ENCODE measurements around the gene STEAP1B.
"Not testable (repeated sequence)": the region's sequence is repeated elsewhere in the genome, so short reads cannot be mapped to it uniquely, and the experiment has no call there.

STEAP1B gene

DNA sequence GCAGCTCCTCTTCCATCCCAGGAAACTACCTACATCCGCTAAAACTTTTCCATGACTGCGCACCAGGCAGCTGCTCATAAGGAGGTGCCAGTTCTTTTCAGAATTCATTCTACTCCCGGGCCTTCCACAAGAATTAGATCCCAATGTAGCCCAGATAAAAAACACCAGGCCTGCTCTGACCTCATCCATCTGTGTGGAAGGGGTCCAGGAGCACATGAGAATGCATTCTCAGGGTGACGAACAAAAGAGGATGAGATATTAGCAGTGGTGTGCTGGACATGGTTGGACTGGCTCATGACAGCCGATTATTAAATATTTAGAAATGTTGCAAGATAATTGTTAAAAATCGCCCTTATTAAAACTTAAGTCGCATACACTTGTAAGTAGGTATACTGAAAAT, 43.2 kb upstream of the STEAP1B start:
- H3K4me3 ChIP-seq (replicated peaks; ENCODE audit: low read depth, low read length): no peak overlapping the region
- DNase-seq (ENCODE audit: extremely low read depth, low read depth): no peak
- TF ChIP-seq, protein P1, sequence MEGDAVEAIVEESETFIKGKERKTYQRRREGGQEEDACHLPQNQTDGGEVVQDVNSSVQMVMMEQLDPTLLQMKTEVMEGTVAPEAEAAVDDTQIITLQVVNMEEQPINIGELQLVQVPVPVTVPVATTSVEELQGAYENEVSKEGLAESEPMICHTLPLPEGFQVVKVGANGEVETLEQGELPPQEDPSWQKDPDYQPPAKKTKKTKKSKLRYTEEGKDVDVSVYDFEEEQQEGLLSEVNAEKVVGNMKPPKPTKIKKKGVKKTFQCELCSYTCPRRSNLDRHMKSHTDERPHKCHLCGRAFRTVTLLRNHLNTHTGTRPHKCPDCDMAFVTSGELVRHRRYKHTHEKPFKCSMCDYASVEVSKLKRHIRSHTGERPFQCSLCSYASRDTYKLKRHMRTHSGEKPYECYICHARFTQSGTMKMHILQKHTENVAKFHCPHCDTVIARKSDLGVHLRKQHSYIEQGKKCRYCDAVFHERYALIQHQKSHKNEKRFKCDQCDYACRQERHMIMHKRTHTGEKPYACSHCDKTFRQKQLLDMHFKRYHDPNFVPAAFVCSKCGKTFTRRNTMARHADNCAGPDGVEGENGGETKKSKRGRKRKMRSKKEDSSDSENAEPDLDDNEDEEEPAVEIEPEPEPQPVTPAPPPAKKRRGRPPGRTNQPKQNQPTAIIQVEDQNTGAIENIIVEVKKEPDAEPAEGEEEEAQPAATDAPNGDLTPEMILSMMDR (IDR thresholded peaks at IDR 0.05; ENCODE audit: low read depth, low read length, missing control alignments): no peak

GRCh38 chr7:22542669-22543068, 42.7 kb upstream of the STEAP1B start:
- no peak for DNase-seq (ENCODE audit: extremely low read depth, low read depth)
- H3K4me3 ChIP-seq (replicated peaks; ENCODE audit: low read depth, low read length): no peak overlapping the region
- TF ChIP-seq, protein P1 (IDR thresholded peaks at IDR 0.05; ENCODE audit: low read depth, low read length, missing control alignments): no peak

DNA sequence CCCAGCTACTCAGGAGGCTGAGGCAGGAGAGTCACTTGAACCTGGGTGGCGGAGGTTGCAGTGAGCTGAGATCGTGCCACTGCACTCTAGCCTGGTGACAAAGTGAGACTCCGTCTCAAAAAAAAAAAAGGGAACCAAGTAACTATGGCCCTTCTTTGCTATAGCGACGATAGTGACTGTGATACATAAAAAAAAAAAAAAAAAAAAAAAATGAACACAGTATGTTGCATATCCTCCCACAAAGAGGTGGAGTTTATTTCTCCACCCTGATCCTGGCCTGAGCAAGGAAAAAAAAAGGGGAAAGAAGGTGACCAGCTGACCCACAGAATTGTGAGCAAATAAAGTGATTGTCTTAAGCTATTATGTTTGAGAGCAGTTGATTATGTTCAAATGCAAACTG, 42.3 kb upstream of the STEAP1B start:
- DNase-seq (ENCODE audit: extremely low read depth, low read depth): no peak
- TF ChIP-seq, protein P1 (IDR thresholded peaks at IDR 0.05; ENCODE audit: low read depth, low read length, missing control alignments): no peak

DNA sequence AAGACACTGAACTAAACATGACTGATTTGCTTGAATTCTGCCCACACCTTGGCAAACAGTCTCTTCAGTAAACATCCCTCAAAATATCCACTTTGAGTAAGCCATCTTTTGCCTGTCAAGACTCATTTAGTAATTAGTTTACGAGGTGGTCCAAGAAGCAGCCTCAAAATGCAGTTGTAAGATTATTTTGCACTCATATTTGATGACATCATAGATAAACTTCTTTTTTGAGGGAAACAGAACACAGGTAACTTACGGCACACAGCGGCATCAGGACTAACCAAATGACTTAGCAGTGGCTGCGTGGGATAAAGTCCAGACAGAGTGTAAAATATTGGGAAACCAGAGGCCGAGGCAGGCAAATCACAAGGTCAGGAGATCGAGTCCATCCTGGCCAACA, 41.8 kb upstream of the STEAP1B start:
- TF ChIP-seq, protein P1 (IDR thresholded peaks at IDR 0.05; ENCODE audit: low read depth, low read length, missing control alignments): no peak
- H3K4me3 ChIP-seq (replicated peaks; ENCODE audit: low read depth, low read length): no peak overlapping the region
- DNase-seq (ENCODE audit: extremely low read depth, low read depth): no peak

More for the DNA sequence above, 42.3 kb upstream of the STEAP1B start:
- no peak overlapping the region for H3K4me3 ChIP-seq (replicated peaks; ENCODE audit: low read depth, low read length)

DNA sequence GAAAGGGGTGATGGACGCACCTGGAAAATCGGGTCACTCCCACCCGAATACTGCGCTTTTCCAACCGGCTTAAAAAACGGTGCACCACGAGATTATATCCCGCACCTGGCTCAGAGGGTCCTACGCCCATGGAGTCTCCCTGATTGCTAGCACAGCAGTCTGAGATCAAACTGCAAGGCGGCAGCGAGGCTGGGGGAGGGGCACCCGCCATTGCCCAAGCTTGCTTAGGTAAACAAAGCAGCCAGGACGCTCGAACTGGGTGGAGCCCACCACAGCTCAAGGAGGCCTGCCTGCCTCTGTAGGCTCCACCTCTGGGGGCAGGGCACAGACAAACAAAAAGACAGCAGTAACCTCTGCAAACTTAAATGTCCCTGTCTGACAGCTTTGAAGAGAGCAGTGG, 28.5 kb upstream of the STEAP1B start:
- not testable (repeated sequence) for DNase-seq (ENCODE audit: extremely low read depth, low read depth); H3K4me3 ChIP-seq (replicated peaks; ENCODE audit: low read depth, low read length)

GRCh38 chr7:22524353-22524947, 24.5 kb upstream of the STEAP1B start:
- DNase-seq (ENCODE audit: extremely low read depth, low read depth); H3K4me3 ChIP-seq (replicated peaks; ENCODE audit: low read depth, low read length): not testable (repeated sequence)

DNA sequence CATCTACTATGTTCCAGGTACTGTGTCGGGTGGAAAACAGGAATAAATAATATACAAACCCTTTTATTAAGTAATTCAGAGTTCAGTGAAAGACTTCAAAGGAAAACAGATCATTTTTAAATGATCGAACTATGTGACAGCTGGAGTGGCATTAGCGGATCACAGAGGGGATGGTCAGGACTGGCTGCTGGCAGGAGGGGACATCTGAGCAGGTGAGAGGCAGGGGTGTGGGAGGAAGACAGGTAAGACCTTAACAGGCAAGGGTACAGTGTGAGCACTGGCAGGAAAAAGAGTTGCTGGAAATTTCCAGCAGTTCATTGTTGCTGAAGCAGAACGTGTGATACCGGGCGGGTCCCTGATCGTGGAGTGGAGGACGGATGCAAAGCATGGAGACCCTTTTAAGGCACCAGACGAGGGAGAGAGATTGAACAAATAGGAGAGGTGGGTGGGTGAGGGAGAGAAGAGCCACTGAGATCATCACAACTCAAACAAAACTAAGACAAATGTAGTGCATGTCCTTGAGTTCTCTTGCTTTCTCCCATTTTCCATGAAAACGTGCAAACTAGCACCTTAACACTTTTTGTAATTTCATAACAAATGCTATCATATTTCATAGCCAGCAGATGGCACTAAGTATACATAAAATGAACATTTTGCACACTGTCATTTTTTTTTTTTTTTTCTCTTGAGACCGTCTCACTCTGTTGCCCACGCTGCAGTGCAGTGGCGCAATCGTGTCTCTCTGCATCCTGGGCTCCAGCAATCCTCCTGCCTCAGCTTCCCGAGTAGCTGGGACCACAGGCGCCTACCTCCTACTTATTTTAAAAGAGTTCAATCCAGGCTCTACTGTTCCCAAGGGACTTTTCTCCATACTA, 23.7 kb upstream of the STEAP1B start:
- not testable (repeated sequence) for DNase-seq (ENCODE audit: extremely low read depth, low read depth); H3K4me3 ChIP-seq (replicated peaks; ENCODE audit: low read depth, low read length)

DNA sequence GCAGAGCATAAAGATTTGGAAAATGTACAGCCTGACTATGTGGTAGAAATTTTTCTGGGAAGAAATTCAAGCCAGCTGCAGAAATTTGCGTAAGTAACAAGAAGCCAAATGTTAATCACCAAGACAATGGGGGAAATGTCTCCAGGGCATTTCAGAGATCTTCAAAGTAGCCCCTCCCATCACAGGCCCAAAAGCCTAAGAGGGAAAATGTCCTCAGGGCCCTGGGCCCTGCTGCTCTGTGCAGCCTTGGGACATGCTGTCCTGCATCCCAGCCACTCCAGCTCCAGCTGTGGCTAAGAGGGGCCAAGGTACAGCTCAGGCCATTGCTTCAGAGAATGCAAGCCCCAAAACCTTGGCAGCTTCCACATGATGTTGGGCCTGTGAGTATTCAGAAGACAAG, 19.6 kb upstream of the STEAP1B start:
- not testable (repeated sequence) for H3K4me3 ChIP-seq (replicated peaks; ENCODE audit: low read depth, low read length); DNase-seq (ENCODE audit: extremely low read depth, low read depth)

GRCh38 chr7:22516950-22517349, 17.0 kb upstream of the STEAP1B start:
- H3K4me3 ChIP-seq (replicated peaks; ENCODE audit: low read depth, low read length); DNase-seq (ENCODE audit: extremely low read depth, low read depth): not testable (repeated sequence)

DNA sequence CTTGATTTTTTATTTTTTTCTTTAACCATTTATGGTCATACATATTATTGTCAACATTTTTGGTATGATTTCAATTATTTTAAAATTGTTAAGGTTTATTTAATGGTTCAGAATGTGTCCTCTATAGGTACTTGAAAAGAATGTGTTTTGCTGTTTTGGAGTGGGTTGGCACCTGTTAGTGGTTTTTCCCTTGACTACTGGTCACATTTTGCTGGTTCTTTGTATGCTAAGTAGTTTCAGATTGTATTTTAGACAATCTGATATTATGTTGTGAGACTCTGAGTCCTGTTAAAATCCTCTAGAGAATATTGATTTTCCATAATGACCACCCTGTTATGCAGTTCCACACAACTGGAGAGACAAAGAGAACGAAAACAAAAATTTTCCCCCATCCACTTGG, 15.0 kb upstream of the STEAP1B start:
- not testable (repeated sequence) for H3K4me3 ChIP-seq (replicated peaks; ENCODE audit: low read depth, low read length); DNase-seq (ENCODE audit: extremely low read depth, low read depth)

- DNase-seq (ENCODE audit: extremely low read depth, low read depth): not testable (repeated sequence)
Observed at GRCh38 chr7:22507320-22507719, 7.3 kb upstream of the STEAP1B start.

GRCh38 chr7:22506316-22507020, 6.5 kb upstream of the STEAP1B start:
- DNase-seq (ENCODE audit: extremely low read depth, low read depth); H3K4me3 ChIP-seq (replicated peaks; ENCODE audit: low read depth, low read length): not testable (repeated sequence)

More at GRCh38 chr7:22507320-22507719, 7.3 kb upstream of the STEAP1B start:
- H3K4me3 ChIP-seq (replicated peaks; ENCODE audit: low read depth, low read length): not testable (repeated sequence)
